Measurements from ENCODE around the gene BMS1. TPM values are rescaled to one million over a fixed set of nuclear protein-coding genes. Genes with fewer than 3 reads are reported as not detected.
"Not testable (repeated sequence)": the region's sequence is repeated elsewhere in the genome, so short reads cannot be mapped to it uniquely, and the experiment has no call there.

The BMS1 gene
- total and polyA plus RNA-seq, 2 of the 4 experiments (the other 2 are of a cell fraction), result 7.5 to 22.9 TPM

DNA sequence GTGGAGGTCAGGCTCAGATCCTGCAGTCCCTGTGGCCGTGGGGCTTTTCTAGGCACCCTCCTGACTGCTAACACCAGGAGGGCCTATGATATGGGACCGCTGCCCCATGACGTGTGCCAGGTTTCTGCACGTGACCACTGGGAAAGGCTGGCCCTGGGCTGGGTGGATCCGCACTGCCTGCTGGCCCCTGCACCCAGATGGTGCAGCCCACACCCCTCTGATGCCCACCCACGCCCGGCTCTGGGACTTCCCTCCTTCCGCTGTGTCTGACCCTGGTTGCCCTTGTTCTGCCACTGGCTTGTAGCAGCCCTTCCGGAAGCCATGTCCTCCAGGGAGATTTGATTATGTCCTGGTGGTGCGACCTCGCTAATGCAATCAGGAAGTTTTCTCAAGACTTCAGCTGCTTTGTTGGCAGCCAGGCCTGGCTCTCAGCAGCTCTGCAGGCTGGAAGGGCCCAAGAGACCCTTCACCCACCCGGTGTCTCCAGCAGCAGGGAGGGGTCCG, 88.6 kb downstream of the BMS1 start:
- H4K5ac ChIP-seq (ENCODE audit: low read depth, low read length); DNase-seq; BruUV-seq (replicated peaks); H4K20me1 ChIP-seq (ENCODE audit: insufficient read depth, low read length); H3K4me2 ChIP-seq (ENCODE audit: low read depth, low read length); H3K27ac ChIP-seq (ENCODE audit: insufficient read depth, low read length); H3K9me1 ChIP-seq (ENCODE audit: insufficient read depth, low read length); intact Hi-C loops (cut with micrococcal nuclease); H2AK5ac ChIP-seq (ENCODE audit: low read depth, low read length); H3K4me3 ChIP-seq (ENCODE audit: insufficient read depth, low read depth, low read length); H3K9ac ChIP-seq (ENCODE audit: low read depth, low read length); H3K36me3 ChIP-seq (ENCODE audit: control insufficient read depth, insufficient read depth, low read length); H2AFZ ChIP-seq (replicated peaks; ENCODE audit: low read length, poor library complexity); H2BK15ac ChIP-seq (ENCODE audit: low read depth, low read length); dilution Hi-C loops (cut with HindIII; ENCODE audit: low sequenced_read_pairs, unreplicated experiment); H3K23ac ChIP-seq (ENCODE audit: low read depth, low read length); H3K27me3 ChIP-seq (ENCODE audit: control insufficient read depth, insufficient read depth, low read length); H4K91ac ChIP-seq (ENCODE audit: insufficient read depth, low read depth, low read length); H2BK5ac ChIP-seq (ENCODE audit: low read depth, low read length, poor library complexity, severe bottlenecking); H2AK9ac ChIP-seq (replicated peaks; ENCODE audit: low read depth, low read length, poor library complexity); CTCF ChIA-PET; H2BK20ac ChIP-seq (ENCODE audit: low read depth, low read length); H3K79me1 ChIP-seq (ENCODE audit: low read depth in 1 of 2, low read length in 2 of 2); H3K18ac ChIP-seq (ENCODE audit: low read depth, low read length); H2BK120ac ChIP-seq (ENCODE audit: low read depth, low read length); POLR2A ChIA-PET (ENCODE audit: unreplicated experiment); H3K14ac ChIP-seq (replicated peaks; ENCODE audit: low read depth, low read length); H3K4ac ChIP-seq (ENCODE audit: low read depth, low read length); H3K9me3 ChIP-seq (ENCODE audit: control insufficient read depth, insufficient read depth, low read length); H3K4me1 ChIP-seq (ENCODE audit: control insufficient read depth, insufficient read depth, low read length); ATAC-seq (ENCODE audit: low read depth); H3K56ac ChIP-seq (ENCODE audit: extremely low read depth, insufficient read depth, low read length); H4K8ac ChIP-seq (ENCODE audit: low read depth in 2 of 2, low read length in 2 of 2): not testable (repeated sequence)
- in situ Hi-C loops (cut with MboI; ENCODE audit: low sequenced_read_pairs), result loop anchor here (10.0 kb wide), 1 partner anchor 234 kb away; no protein-coding TSS in a partner anchor
- WGBS, 2 experiments (ENCODE audit: extremely low coverage in 2 of 2, insufficient read length in 1 of 2), result 80% methylated on average over 1 of the region's 13 CpGs; no CpG with 5 or more reads in 1 of the 2 experiments

Data from IMR-90 (cell line).